ENCODE data around the gene ENTREP1.

- no peak for TF ChIP-seq CTCF (conservative IDR thresholded peaks at IDR 0.05; ENCODE audit: low read depth, low read length)
- TF ChIP-seq RAD21 (IDR thresholded peaks at IDR 0.05; ENCODE audit: low read length) = no peak
- no peak for TF ChIP-seq POLR2A (IDR thresholded peaks at IDR 0.05; ENCODE audit: low read depth, low read length)
- TF ChIP-seq USF2 (IDR thresholded peaks at IDR 0.05; ENCODE audit: low read depth, low read length) = no peak
- no peak for TF ChIP-seq CHD1 (IDR thresholded peaks at IDR 0.05; ENCODE audit: low read depth, low read length)
- TF ChIP-seq NFE2L2 (IDR thresholded peaks at IDR 0.05; ENCODE audit: low read depth, low read length) = no peak
- TF ChIP-seq RFX5 (IDR thresholded peaks at IDR 0.05; ENCODE audit: low read depth, low read length) = no peak
- no peak for TF ChIP-seq SMC3 (IDR thresholded peaks at IDR 0.05; ENCODE audit: low read depth, low read length)
Measured at GRCh38 chr9:69307446-69308205, 17.4 kb upstream of the ENTREP1 start.

Data from IMR-90 (cell line).